T-helper 1 cell treated with Interleukin-12 subunit alpha and Interleukin-12 subunit beta and Interleukin-4 antibody, amounts not matched to agents 30 μg/mL and 1 μg/mL, for 36 hours (primary cell): ENCODE measurements around the gene CDA.
"Not testable (repeated sequence)": the region's sequence is repeated elsewhere in the genome, so short reads cannot be mapped to it uniquely, and the experiment has no call there.

Source experiments
- H3K27ac Mint-ChIP-seq: one replicate; pipeline ENCODE4 v1.8.0; 2021; ENCODE audit warnings: mild to moderate bottlenecking, mixed read lengths
- H3K27me3 Mint-ChIP-seq: one replicate; pipeline ENCODE4 v1.8.0; 2021; ENCODE audit warnings: low read depth, mixed read lengths
- H3K36me3 Mint-ChIP-seq: one replicate; pipeline ENCODE4 v1.8.0; 2021; ENCODE audit warnings: low read depth, mixed read lengths
- H3K4me1 Mint-ChIP-seq: one replicate; pipeline ENCODE4 v1.8.0; 2021; ENCODE audit warnings: low read depth, mixed read lengths
- H3K4me3 Mint-ChIP-seq: one replicate; pipeline ENCODE4 v1.8.0; 2021; ENCODE audit warnings: mild to moderate bottlenecking, moderate library complexity, mixed read lengths
- H3K9me3 Mint-ChIP-seq: one replicate; pipeline ENCODE4 v1.8.0; 2021; ENCODE audit warnings: mixed read lengths

CDA gene

GRCh38 chr1:20600156-20600555 is 11.3 kb downstream of the CDA start:
- no peaks in the 10 kb centered on the region for H3K36me3 Mint-ChIP-seq
- no peaks in the 10 kb centered on the region for H3K4me1 Mint-ChIP-seq
- H3K27ac Mint-ChIP-seq = no peak overlapping the region
- no peaks in the 10 kb centered on the region for H3K9me3 Mint-ChIP-seq
- no peak overlapping the region for H3K4me3 Mint-ChIP-seq
- H3K27me3 Mint-ChIP-seq = peaks cover 11% of the 10 kb centered on the region

- H3K9me3 Mint-ChIP-seq = no peaks in the 10 kb centered on the region
- H3K36me3 Mint-ChIP-seq = no peaks in the 10 kb centered on the region
Observed at GRCh38 chr1:20601129-20601825, 12.4 kb downstream of the CDA start.

GRCh38 chr1:20602851-20603450 is 14.1 kb downstream of the CDA start:
- no peaks in the 10 kb centered on the region for H3K4me1 Mint-ChIP-seq
- H3K36me3 Mint-ChIP-seq = no peaks in the 10 kb centered on the region
- H3K9me3 Mint-ChIP-seq = no peaks in the 10 kb centered on the region
- H3K27me3 Mint-ChIP-seq = peaks cover 12% of the 10 kb centered on the region
- H3K4me3 Mint-ChIP-seq = no peak overlapping the region
- no peak overlapping the region for H3K27ac Mint-ChIP-seq

More at GRCh38 chr1:20601129-20601825, 12.4 kb downstream of the CDA start:
- Mint-ChIP-seq H3K27ac (no peak overlapping the region), H3K4me1 (no peaks in the 10 kb centered on the region), H3K4me3 (no peak overlapping the region), H3K27me3 (peaks cover 9% of the 10 kb centered on the region)

- no peaks in the 10 kb centered on the region for H3K36me3 Mint-ChIP-seq
- H3K4me3 Mint-ChIP-seq = no peak overlapping the region
- H3K9me3 Mint-ChIP-seq = no peaks in the 10 kb centered on the region
- H3K4me1 Mint-ChIP-seq = no peaks in the 10 kb centered on the region
- H3K27ac Mint-ChIP-seq = no peak overlapping the region
- H3K27me3 Mint-ChIP-seq = peaks cover 12% of the 10 kb centered on the region
Observed at GRCh38 chr1:20603504-20604464, 14.9 kb downstream of the CDA start.

- H3K4me1 Mint-ChIP-seq = no peaks in the 10 kb centered on the region
- H3K27ac Mint-ChIP-seq = no peak overlapping the region
- peaks cover 10% of the 10 kb centered on the region for H3K27me3 Mint-ChIP-seq
- no peak overlapping the region for H3K4me3 Mint-ChIP-seq
- no peaks in the 10 kb centered on the region for H3K36me3 Mint-ChIP-seq
- no peaks in the 10 kb centered on the region for H3K9me3 Mint-ChIP-seq
Observed at GRCh38 chr1:20604678-20605077, 15.8 kb downstream of the CDA start.

DNA sequence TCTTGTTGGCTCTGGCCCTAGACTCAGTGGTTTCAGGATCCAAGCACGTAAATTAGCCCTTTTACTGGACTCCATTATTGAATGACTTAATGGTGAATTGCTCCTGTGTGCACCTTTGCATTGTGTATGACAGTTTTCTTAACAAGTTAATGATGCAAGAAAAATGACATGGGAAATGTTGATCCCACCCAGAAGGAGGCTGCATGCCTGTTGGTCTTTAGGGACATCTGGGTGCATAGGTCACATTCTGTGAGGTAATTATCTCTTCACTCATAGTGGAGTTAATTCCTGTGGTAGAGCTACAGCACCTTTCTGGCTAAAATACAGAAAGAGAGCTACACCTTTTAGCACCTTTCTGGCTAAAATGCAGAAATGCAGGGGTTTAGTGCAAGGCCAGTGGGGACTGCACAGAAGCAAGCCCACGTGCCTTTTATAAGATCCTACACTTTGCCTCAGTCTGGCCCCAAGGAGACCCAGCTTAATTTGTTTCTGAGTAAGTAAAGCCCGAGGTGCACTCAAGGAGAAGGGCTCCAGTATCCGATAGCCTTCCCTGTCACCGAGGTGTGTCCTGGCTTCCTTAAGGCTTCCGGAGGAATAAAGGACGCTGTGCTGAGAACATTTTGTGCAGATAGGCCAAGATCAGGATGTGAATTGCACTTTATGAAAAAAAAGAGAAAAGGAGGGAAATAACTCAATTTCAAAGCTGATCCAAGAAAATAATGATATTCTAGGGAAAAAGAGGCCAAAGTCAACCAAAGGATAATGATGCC is 18.1 kb downstream of the CDA start:
- H3K36me3 Mint-ChIP-seq, H3K27me3 Mint-ChIP-seq, H3K4me3 Mint-ChIP-seq, H3K9me3 Mint-ChIP-seq, H3K27ac Mint-ChIP-seq, H3K4me1 Mint-ChIP-seq: not testable (repeated sequence)

GRCh38 chr1:20609541-20609940 is 20.6 kb downstream of the CDA start:
- Mint-ChIP-seq H3K4me3 (no peak overlapping the region), H3K9me3 (no peaks in the 10 kb centered on the region), H3K4me1 (no peaks in the 10 kb centered on the region), H3K27me3 (peaks cover 6% of the 10 kb centered on the region), H3K27ac (no peak overlapping the region), H3K36me3 (no peaks in the 10 kb centered on the region)

DNA sequence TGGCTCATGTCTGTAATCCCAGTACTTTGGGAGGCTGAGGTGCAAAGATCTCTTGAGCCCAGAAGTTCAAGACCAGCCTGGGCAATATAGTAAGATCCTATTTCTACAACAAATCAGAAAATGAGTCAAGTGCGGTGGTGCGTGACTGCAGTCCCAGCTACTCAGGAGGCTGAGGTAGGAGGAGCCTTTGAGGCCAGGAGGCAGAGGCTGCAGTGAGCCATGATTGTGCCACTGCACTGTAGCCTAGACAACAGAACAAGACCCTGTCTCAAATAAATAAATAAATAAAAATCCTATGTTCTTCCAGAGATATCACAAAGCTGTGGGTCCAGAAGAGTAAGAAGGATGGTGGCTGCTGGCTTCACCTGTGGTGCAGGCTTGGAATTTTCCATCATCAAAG is 22.1 kb downstream of the CDA start:
- Mint-ChIP-seq H3K4me1 (no peaks in the 10 kb centered on the region), H3K27me3 (peaks cover 6% of the 10 kb centered on the region), H3K36me3 (no peaks in the 10 kb centered on the region), H3K9me3 (no peaks in the 10 kb centered on the region), H3K4me3 (no peak overlapping the region), H3K27ac (no peak overlapping the region)

DNA sequence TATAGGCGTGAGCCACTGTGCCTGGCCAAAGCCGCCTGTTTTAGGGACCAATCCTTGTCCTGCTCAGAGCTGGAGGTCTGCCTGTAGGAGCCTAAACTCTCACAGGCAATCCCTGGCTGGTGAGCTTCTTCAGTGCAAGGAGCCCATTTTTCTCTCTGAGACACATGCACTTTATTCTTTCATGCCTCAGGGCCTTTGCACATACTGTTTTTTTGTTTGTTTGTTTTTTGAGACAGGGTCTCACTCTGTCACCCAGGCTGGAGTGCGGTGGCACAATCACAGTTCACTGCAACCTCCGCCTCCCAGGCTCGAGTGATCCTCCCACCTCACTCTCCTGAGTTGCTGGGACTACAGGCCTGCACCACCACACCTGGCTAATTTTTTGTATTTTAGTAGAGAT is 22.8 kb downstream of the CDA start:
- Mint-ChIP-seq H3K36me3 (no peaks in the 10 kb centered on the region), H3K9me3 (no peaks in the 10 kb centered on the region), H3K4me3 (no peak overlapping the region), H3K27me3 (peaks cover 6% of the 10 kb centered on the region), H3K27ac (no peak overlapping the region), H3K4me1 (no peaks in the 10 kb centered on the region)

- Mint-ChIP-seq H3K27ac (no peak overlapping the region), H3K4me1 (no peaks in the 10 kb centered on the region), H3K27me3 (peaks cover 6% of the 10 kb centered on the region), H3K36me3 (no peaks in the 10 kb centered on the region), H3K4me3 (no peak overlapping the region), H3K9me3 (no peaks in the 10 kb centered on the region)
Observed at GRCh38 chr1:20612221-20612746, 23.4 kb downstream of the CDA start.

DNA sequence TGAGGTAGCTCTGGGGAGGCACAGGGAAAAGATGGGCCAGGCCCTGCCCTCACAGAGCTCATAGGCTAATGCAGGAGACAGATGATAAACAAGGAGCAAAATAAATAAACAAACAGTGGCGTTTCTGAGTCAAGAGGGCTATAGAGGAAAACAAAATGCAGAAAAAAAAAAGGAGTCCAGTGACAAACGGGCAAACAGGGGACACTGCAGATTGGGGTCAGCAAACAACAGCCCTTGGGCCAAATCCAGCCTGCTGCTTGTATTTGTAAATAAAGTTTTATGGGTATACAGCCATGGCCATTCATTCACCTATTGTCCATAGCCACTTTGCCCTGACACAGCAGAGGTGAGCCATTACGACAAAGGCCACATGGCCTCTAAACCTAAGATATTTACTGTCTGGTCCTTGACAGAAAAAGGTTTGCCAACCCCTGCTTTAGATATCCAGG is 25.3 kb downstream of the CDA start:
- Mint-ChIP-seq H3K9me3 (no peaks in the 10 kb centered on the region), H3K36me3 (no peaks in the 10 kb centered on the region), H3K4me1 (no peaks in the 10 kb centered on the region), H3K27me3 (no peaks in the 10 kb centered on the region), H3K4me3 (no peak overlapping the region), H3K27ac (no peak overlapping the region)

DNA sequence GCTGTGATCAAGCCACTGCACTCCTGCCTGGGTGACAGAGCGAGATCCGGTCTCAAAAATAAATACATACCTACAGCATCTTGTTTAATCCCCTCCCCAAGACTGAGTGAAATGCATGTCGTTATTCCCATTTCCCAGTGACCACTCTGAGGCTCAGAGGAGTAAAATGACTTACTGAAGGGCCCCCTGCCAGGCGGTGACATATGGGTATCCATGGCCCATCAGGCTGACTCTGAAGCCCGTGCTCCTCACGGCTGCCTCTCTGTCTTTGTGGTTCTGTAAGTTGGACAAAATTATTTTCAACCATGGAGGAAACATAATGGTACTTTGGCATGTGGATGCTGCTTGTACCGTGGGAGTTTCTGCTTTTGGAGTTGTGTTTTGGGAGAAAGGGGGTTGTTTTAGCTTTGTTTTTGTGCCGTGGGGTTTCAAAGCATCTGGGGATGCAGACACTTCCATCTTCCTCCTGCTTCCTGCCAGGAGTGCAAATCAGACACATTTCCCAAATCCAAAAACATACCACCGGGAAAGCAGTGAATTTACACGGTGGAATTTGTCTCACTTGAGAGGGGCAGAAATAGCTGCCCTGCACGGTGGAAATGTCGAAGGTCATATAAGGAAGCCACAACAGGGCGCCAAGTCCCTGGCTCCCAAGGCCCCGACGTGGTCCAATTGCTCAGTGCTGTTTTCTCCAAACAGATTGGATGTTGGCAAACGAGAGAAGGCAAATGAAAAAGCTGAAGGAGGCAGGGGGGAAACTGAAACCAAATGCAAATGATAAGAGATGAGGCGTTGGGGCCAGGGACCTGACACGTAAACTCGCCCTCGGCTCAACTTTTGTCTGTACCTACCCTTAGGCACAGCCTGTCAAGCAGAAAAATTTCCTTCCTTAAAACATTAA is 27.3 kb downstream of the CDA start:
- Mint-ChIP-seq H3K27ac (no peak overlapping the region), H3K4me1 (no peaks in the 10 kb centered on the region), H3K9me3 (no peaks in the 10 kb centered on the region)

DNA sequence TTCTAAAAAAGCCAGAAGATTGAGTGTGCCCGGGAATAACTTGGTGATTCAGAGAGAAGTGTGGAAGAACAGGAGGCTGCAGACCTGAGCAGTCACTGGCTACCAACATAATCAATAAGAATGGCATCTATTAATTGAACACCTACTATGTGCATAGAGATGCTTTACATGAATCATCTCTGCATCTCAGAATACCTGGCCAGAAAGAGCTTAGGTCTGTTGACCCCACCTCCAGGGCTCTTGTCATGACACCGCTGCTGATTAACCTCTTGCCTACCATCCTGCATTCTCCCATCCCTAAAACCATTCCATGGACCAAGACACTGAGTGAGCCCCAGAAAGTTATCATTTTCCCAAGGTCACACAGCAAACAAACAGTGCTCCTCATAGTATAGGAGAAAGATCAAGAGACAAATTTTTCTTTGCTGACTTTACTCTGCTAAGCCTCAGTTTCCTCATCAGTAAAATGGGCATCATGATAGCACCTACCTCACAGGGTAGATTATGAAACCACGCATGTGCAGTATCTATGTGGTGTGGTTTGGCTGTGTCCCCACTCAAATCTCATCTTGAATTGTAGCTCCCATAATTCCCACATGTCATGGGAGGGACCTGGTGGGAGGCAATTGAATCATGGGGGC is 28.1 kb downstream of the CDA start:
- H3K27me3 Mint-ChIP-seq = no peaks in the 10 kb centered on the region
- H3K27ac Mint-ChIP-seq = no peak overlapping the region
- no peaks in the 10 kb centered on the region for H3K36me3 Mint-ChIP-seq
- H3K4me1 Mint-ChIP-seq = no peaks in the 10 kb centered on the region
- no peaks in the 10 kb centered on the region for H3K9me3 Mint-ChIP-seq
- H3K4me3 Mint-ChIP-seq = no peak overlapping the region

More for the DNA sequence above, 27.3 kb downstream of the CDA start:
- no peaks in the 10 kb centered on the region for H3K27me3 Mint-ChIP-seq
- H3K4me3 Mint-ChIP-seq = no peak overlapping the region
- no peaks in the 10 kb centered on the region for H3K36me3 Mint-ChIP-seq
